Ramos (cell line): ENCODE results near the gene PHIP.

Experiments used
- in situ Hi-C: fragments of 300-500 bp; cut with MboI; formaldehyde crosslinking; loops from one replicate; pipeline ENCODE4 v1.14.3; 2022; ENCODE audit warnings: low sequenced_read_pairs; ENCODE audit not compliant: unreplicated experiment

The PHIP gene

DNA sequence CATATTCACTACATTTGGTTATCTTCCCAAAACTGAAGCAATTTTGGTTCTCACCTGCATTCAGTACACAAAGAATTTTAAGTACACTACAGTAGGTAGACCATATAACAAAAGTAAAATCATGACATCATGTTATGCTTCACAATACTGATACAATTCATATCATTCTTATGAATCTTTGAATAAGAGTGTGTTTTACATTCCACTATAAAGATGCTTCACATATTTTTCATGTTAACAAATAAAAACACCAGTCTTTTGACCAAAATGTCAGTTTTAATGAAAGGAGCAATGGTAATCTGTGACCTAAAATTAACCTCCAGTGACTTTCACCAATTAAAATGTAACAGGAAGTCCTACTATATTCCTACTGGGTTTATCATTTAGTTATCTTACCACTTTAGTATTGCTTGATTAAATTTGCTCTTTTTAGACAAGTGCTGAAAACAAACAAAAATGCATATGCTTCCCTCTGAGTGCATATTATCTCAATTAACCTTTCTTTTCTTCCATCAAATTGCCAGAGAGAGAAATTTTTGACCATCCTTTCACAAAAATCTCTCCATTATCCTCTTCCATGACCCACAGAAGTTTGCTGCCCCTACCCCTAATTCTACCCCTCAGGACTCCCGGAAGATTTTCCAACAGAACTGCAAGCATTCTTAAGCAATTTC, 49.3 kb downstream of the PHIP start:
- in situ Hi-C loops, result no loop called here

DNA sequence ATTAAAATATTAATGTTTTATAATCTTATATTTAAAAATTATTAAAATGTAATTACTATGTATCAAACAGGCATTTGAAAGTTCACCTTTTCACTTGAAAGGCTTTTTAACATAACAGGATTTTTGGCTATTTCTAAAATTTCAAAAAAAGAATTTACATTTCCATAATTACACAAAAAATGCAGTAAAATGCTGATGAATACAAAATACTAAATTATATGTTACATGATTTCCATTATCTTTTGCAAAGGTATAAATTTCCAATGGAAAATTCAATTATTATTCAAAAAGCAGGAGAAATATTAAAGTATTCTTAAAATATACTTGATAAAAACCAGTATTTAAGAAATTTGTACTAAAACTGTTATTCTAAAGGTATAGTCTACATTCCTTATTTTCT, 66.1 kb downstream of the PHIP start:
- in situ Hi-C loops, result no loop called here

- in situ Hi-C loops, result no loop called here
Measured at GRCh38 chr6:79010422-79010821, 67.6 kb downstream of the PHIP start.

GRCh38 chr6:79009819-79010218, 68.2 kb downstream of the PHIP start:
- in situ Hi-C loops, result no loop called here

- in situ Hi-C loops, result no loop called here
Measured at GRCh38 chr6:79005497-79005896, 72.6 kb downstream of the PHIP start.

DNA sequence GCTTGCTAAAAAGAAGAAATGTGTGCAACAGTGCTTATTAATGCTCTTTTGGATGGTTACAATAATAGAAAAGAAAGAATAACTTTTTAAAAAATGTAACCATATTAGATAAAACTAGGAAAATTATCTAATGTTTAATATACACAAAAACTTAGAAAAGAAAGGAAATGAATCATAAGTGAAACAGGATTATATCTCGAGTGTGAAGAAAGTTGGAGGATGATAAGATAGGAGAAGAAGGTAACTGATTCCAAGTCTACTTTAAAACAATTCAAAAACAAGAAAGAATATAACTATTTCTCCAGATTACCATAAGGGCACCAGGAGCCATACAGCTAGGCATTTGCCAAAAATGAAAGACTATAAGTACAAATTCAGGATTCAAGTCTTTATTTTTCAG, 73.0 kb downstream of the PHIP start:
- in situ Hi-C loops, result no loop called here

DNA sequence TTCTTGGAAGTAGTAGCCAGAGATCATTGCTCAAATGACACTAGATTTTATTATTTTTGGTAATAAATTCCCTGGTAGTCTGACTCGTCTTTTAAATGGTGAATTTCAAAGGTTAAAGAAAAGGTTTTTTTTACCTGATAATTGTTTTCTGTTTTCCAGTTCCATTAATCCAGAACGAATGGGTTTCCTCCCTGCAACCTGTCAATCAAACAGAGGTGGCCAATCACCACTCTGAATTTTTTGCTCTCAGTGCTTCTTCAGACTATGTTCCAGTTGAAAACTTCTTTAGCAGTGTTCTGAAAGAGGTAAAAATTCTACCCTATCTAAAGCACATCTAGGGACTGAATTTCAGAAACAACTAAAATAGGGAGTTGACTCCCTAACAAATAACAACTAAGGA, 73.8 kb downstream of the PHIP start:
- in situ Hi-C loops, result no loop called here

DNA sequence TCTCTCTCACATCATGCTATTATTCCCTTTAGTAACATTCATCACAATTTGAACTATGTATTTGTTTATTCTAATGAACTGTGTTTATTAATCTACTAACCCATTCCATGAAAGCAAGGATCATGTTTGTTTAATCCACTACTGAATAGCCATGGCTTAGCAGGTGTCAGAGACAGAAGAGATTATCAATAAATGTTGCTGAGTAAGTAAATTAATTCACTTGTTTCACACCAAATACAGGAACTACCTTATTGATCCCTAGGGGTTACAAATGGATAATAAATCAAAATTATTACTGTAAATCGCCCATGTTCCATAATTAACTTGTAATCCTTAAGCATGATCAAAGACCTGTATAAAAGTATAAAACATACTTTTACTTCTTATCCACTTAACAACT, 76.6 kb downstream of the PHIP start:
- in situ Hi-C loops, result no loop called here

GRCh38 chr6:78999737-79000136, 78.3 kb downstream of the PHIP start:
- in situ Hi-C loops, result no loop called here

- in situ Hi-C loops, result no loop called here
Measured at GRCh38 chr6:78995946-78996345, 82.1 kb downstream of the PHIP start.

DNA sequence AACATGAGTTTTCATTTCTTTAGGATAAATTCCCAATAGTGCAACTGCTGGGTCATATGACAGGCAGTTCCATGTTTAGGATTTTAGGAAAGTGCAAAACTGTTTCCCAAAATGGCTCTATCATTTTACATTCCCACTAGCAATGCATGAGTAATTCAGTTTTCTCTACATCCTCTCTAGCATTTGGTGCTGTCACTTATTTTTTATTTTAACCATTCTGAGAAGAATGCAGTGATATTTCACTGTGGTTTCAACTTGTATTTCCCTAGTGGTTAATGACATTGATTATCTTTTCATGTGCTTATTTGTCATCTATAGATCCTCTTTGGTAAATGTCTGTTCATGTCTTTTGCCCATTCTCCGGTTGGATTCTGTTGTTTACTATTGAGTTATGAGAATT, 82.7 kb downstream of the PHIP start:
- in situ Hi-C loops, result no loop called here

GRCh38 chr6:78993955-78994354, 84.1 kb downstream of the PHIP start:
- in situ Hi-C loops, result no loop called here

DNA sequence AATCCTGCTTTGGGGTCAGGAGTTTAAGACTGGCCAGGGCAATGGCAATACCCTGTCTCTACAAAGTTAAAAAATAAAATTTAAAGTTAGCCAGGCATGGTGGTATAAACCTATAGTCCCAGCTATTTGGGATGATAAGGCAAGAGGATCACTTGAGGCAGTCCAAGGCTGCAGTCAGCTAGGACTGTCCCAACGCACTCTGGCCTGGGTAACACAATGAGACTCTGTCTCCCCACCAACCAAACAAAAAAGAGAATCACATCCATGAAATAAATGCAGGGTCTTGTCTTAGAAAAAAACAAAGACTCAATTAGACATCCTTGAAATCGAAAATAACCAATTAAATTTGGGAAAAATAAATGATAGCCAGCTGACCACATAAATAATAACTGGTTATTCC, 88.9 kb downstream of the PHIP start:
- in situ Hi-C loops, result no loop called here

DNA sequence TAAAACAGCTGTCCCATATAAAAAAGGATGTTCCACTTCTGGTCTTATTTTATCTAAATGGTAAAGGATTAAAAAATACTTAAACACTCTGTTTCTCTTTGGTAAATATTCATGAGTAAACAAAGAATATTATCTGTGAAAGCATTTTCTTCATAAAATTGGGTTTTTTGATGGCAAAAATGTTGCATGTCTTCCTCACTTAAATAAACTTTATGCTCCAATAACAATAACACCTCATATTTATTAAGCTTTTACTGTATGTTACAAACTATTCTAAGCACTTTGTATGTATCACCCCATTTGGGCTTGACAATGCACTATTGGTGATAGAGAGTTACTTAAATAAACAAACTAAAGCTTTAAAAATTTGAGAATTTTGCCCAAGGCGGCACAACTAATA, 91.9 kb downstream of the PHIP start:
- in situ Hi-C loops, result no loop called here

DNA sequence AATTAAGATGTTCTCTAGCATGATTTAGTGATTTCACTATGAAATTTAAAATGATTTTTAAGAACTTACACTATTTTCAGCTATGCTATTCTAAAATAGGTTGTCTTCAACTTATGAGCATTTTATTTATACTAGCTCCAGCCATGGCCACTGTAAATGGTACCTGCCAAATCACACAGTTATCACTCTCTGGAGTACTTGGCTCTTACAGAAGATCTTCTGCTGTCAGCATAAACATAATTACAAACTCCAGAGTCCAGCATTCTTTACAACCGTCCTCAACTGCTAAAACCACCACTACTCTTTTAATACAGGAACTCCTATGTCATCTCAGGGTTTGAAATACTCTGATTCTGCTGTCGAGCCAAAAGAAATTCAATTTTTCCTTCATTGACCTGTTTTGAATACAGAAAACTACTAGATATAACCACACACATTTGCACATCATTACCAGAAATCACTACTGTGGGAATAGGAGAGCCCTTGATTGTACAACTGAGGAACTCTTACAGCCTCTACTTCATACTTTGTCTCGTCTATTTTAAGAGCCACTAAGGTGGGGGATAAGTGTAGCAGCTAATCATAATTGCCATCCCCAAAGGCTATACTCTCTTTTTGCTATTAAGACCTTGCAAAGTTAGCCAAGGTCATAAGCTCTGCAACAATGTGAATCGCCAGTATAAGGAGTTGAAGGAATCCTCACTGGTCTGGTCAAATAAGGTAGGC, 93.7 kb downstream of the PHIP start:
- in situ Hi-C loops, result no loop called here

GRCh38 chr6:78967191-78967590, 110.9 kb downstream of the PHIP start:
- in situ Hi-C loops, result no loop called here

DNA sequence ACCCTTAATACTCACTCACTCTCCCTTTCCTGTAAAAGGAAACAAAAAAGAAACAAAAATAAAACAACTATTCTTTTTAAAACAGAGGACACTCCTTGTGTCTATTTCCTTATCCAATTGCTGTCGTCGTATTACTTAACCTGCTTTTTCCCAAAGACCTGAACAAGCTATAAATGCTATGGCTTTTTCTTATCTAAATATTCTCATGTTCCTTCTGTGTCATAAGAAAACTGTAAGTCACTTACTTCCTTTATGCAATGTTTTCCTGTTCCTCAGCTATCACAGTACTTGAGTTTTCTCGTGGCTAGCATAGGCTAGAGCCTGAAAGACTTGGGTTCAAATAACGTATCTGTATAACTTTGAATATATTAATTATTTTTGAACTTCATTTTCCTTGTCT, 111.5 kb downstream of the PHIP start:
- in situ Hi-C loops, result no loop called here

- in situ Hi-C loops, result no loop called here
Measured at GRCh38 chr6:78962448-78962847, 115.6 kb downstream of the PHIP start.

DNA sequence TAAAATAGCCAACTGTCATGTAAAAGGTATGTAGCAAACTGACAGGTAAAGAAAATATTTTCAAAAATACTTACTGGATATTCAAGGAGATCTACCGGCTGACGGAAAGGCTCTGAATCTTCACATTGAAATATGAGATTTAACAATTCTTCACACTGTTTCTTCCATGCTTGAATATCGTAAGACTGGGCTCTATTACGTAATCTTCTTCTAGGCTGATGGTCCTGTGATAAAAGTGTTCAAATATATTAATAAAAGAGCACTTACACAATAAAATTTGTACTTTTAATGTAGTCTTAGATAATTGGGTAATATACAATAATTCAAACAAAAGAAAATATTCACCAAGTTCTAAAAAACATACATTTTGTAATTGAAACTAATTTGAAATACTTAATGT, 123.3 kb downstream of the PHIP start:
- in situ Hi-C loops, result no loop called here

- in situ Hi-C loops, result no loop called here
Measured at GRCh38 chr6:78953798-78954197, 124.3 kb downstream of the PHIP start.

DNA sequence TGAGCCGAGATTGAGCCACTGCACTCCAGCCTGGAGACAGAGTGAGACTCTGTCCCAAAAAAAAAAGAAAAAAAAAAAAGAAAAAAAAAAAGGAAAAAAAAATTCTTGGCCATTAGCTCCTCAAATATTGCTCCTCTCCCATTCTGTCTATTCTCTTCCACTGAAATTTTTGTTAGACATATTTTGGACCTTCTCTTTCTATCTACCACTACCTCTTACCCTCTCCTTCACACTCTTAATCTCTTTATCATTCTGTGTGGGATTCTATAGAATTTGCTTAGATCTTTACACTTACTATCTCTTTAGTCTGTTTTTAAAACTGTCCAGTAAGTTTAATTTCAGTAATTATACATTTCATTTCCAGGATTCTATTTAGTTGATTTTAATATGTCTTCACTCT, 125.7 kb downstream of the PHIP start:
- in situ Hi-C loops, result no loop called here

DNA sequence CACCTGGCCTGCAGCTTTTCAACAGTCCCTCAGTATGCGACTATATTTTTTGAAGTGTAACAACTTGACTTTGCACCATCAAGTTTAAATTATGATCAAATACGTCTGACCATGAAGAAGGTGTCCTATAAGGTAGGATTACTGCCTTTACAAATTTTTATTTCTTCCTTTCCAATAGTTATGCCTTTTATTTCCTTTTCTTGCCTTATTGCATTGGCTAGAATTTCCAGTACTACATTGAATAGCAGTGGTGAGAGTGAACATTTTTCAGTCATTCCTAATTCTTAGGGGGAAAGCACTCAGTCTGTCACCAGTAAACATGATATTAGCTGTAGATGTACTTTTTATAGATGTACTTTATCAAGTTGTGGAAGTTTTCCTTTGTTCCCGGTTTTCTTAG, 129.3 kb downstream of the PHIP start:
- in situ Hi-C loops, result no loop called here
